HG03095 (cell line): Measurements from ENCODE around the gene PPP1R14B.

Source experiments
- ATAC-seq: cut with Tn5 transposase; IDR thresholded peaks from one replicate; pipeline ENCODE4 v1.9.1; 2021; ENCODE audit warnings: moderate library complexity; ENCODE audit not compliant: unreplicated experiment

Gene PPP1R14B

DNA sequence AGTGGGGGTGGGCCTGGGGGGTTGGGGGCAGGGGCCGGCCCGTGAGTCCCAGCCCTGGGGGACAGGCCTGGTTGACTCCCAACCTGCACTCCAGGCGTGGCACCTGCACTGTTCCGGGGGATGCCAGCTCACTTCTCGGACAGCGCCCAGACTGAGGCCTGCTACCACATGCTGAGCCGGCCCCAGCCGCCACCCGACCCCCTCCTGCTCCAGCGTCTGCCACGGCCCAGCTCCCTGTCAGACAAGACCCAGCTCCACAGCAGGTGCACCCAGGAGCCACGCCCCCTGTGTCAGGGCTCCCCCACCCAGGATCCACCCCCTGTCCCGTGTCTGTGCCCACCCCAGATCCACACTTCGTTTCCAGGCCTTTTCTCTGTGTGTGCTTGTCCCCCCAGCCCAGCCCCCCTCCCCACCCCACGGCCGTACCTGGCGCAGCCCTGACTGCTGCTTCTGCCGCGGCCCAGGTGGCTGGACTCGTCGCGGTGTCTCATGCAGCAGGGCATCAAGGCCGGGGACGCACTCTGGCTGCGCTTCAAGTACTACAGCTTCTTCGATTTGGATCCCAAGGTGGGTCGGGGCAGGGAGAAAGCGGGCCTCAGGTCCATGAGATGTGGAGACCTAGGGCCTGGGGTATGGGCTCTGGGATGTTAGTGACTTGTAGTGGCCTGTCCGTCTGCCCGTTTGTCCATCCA, 35.4 kb downstream of the PPP1R14B start:
- no peak for ATAC-seq

GRCh38 chr11:64210301-64211020, 36.3 kb downstream of the PPP1R14B start:
- no peak for ATAC-seq

GRCh38 chr11:64209563-64209843, 37.2 kb downstream of the PPP1R14B start:
- no peak for ATAC-seq

DNA sequence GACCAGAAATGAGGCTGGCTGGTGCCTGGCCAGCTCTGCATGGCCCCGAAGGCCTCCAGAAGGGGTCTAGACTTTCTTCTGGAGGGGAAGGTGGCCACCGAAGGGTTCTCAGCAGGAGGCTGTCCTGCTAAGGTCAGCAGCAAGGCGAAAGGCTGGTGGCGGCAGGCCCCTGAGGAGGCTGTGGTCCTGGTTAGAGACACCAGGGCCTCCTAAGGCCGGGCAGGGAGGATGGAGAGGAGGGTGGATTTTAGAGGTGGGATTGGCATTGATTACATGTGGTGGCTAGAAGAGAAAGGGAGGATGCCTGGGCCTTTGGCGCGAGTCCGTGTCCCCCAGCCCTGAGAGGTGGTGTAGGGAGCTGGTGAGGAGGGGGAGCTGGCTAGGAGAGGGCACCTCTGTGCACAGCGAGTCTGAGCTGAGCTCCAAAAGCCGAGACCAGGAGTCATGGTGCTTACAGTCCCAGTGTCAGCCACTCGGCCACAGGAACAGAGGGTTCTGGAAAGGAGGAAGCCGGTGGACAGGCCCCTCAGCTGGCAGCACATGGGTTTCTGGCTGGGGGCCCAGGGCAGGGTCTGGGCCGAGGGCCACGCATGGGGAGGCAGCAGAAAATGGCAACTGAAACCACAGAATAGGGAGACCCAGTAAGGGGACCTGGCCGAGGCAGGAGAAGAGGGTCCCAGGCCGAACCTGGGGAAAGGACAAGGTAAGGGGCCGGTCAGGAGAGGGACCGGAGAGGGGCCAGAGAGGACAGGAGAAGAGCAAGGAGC, 37.8 kb downstream of the PPP1R14B start:
- no peak for ATAC-seq

GRCh38 chr11:64208086-64208795, 38.5 kb downstream of the PPP1R14B start:
- no peak for ATAC-seq

GRCh38 chr11:64207256-64208085, 39.3 kb downstream of the PPP1R14B start:
- peak; percentile 62 for ATAC-seq

DNA sequence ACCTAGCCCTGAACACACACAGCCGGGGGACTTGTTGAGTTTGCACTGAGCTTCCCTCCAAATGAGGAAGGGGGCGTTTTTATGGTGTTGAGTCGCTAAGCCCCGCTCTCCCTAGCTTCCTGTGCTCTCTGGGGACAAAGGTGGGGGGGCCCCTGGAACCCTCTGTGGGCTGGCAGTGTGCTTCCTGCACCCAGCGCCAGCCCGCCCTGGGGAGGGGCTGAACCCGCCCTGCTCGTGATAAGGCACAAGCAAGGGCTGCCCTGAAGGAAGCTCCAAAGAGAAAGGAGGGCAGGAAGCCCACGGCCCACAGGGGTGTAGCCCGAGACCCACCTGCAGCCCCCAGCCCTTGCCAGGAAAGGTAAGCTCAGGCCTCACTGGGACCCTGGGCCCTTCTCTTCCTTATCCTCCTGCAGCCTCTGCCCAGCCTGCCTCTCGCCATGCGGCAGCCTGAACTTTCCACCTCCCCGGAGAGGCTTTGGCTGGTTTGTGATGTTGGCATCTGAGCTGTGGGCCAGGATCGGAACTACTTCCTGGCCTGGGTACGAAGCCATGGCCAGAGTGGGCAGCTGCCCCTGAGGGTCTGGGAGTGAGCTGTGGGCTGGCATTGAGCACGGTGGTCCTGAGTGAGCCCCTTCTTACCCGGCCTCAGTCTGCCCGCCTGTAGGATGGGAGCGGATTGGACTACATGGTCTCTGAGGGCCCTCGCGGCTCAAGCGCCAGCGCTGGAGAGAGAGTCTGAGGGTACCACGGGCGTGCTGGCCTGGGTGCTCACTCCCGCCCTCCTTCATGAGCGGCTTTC, 40.1 kb downstream of the PPP1R14B start, which contains the start of gene FERMT3:
FERMT3 (plus strand) TSS at position 265 of the 799 bp plus-strand sequence. CDS start 644 bp downstream, outside the sequence.
- ATAC-seq: no peak

DNA sequence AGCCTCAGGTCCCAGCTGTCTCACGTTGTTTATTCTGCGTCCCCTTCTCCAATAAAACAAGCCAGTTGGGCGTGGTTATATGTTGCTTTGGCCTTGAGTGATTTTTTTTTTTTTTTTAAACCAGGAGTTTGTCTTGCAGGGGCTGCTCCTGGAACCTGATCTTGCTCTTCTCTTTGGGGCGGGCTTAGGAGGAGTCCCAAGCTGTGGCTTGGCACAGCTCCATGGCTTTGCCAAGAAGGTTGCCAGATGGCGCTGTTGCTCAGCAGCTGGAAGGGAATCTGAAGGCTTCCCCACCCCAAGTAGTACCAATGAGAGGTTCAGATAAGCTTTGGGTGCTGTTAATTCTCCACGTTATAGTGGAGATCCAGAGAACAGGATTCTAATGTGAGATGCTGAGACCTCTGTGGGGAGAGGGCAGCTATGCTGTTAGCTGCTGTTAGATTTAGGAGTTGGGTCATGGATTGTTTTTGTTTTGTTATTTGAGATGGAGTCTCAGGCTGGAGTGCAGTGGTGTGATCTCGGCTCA, 42.2 kb downstream of the PPP1R14B start:
- ATAC-seq: no peak

DNA sequence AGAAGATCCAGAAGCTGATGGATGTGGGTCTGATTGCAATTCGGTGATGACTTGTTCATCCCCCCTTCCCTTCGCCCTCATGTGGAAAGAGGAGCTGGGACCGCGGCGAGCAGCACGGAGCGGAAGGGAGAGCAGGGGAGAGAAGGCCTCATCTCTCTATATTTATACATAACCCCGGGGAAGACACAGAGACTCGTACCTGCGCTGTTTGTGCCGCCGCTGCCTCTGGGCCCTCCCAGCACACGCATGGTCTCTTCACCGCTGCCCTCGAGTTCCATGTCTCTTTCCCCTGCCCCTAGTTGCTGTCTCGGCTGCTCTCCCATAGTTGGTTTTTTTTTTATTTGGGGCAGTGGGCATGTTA, 42.7 kb downstream of the PPP1R14B start:
- ATAC-seq: no peak

DNA sequence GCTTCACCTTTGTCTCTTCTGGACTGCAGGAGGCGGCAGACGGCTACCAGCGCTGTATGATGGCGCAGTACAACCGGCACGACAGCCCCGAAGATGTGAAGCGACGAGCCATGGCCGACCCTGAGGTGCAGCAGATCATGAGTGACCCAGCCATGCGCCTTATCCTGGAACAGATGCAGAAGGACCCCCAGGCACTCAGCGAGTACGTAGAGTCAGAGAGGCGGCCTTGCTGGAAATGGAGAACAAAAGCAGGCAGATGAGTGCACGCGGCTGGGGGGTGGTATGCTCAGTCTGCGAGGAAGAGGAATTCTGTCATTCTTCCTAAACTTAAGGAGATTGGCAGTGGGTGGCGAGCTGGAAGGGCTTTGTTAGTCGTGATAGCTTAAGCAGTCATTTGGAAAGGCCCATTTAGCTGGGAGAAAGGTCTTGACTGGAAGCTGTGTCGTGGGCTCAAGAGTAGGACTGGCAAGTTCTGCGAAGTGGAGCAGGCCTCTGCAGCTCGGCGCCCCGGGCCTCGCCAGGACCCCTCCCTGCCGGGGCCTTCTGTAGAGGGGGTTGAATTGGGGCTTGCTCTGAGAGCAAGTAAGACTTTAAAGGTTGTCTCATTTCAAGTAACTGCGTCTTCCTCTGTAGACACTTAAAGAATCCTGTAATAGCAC, 43.2 kb downstream of the PPP1R14B start:
- no peak for ATAC-seq

GRCh38 chr11:64202992-64203391, 43.8 kb downstream of the PPP1R14B start:
- ATAC-seq: no peak

- ATAC-seq: no peak
These were observed 45.2 kb downstream of the PPP1R14B start for GRCh38 chr11:64201543-64201942.

GRCh38 chr11:64198511-64198910, 48.2 kb downstream of the PPP1R14B start:
- ATAC-seq: no peak

GRCh38 chr11:64196626-64197025, 50.1 kb downstream of the PPP1R14B start:
- ATAC-seq: no peak
